22Rv1 (cell line): ENCODE data around the gene CAMK4.

Source experiments
- CTCF ChIP-seq: fragments of 450-650 bp; IDR thresholded peaks from 2 replicates; pipeline ENCODE4 v1.5.1; 2017; ENCODE audit warnings: mild to moderate bottlenecking
- ZFX ChIP-seq: fragments of 450-650 bp; IDR thresholded peaks from 2 replicates; pipeline ENCODE4 v1.6.1; 2017; ENCODE audit warnings: antibody characterized with exemption, borderline replicate concordance

DNA sequence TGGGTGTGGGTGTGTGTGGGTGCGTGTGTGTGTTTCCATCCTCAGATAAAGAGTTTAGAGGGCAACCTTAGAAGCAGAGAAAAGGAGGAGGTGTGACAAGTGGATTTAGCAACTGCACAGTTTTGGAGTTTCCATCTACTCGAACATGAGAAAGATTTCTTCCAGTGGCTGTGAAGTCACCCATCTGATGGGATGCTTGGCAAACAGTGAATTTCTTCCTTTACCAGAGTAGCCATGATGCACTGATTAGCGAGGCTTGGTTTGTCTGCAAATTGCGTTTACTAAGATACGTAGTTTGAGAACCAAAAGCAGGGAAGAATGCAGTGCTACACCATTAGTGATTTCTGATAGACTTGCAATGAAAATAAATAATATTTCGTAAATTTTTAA lies 288.9 kb downstream of the CAMK4 start:
- no peak for TF ChIP-seq CTCF
- no peak for TF ChIP-seq ZFX
